NCI-H460 (cell line): ENCODE data around the gene VEGFA. TPM values are rescaled to one million over a fixed set of nuclear protein-coding genes. Genes with fewer than 3 reads are reported as not detected.

Experiments used
- DNase-seq: peaks from one replicate; pipeline ENCODE4 v3.0.0-alpha.2; 2016; ENCODE audit warnings: low read depth; ENCODE audit errors: extremely low read depth
- total RNA-seq: library from RNA; depleted of rRNA; stranded (reverse); fragments of >200 nt; shearing (Covaris generic); gene quantifications from 2 replicates; pipeline ENCODE4 v1.2.3, GENCODE V29; 2014

Gene VEGFA
- total RNA-seq, 1 experiment from 2014 or later, result 85.5 TPM

- DNase-seq, result no peak
Observed at GRCh38 chr6:43800746-43801494, 30.9 kb downstream of the VEGFA start.

DNA sequence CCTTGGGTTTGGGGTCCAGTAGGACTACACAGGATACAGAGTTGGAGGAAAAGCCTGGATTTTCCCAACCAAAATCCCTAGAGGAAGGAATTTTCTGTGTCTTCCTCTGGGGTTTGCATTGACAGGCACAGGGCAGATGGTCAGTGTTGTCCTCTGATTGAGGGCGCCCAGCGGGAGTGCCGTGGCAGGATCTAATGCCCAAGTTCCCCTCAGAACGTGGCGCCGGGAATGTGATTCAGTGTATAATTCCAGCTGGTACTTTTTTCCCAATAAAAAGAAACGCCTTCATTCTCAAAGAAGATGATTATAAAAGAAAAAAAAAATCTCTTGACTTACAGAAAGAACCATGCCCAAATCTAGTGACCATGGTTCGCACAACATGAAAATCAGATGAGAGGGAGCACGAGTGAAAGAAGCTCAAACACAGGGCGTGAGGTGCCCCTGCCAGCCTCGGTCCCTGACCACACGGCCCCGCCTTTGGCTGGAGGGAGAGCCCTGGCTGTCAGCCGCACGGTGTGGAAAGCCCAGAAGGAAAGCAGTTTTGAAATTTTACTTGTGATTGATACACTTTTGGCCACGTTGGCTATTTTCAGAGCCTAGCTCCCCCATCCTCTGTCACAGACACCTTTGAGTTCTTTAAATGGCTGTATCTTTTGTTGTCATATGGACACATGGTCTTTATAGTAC, 31.6 kb downstream of the VEGFA start:
- DNase-seq, result no peak

- DNase-seq, result no peak
Observed at GRCh38 chr6:43803055-43803782, 33.2 kb downstream of the VEGFA start.

GRCh38 chr6:43803783-43804549, 34.0 kb downstream of the VEGFA start:
- no peak for DNase-seq

DNA sequence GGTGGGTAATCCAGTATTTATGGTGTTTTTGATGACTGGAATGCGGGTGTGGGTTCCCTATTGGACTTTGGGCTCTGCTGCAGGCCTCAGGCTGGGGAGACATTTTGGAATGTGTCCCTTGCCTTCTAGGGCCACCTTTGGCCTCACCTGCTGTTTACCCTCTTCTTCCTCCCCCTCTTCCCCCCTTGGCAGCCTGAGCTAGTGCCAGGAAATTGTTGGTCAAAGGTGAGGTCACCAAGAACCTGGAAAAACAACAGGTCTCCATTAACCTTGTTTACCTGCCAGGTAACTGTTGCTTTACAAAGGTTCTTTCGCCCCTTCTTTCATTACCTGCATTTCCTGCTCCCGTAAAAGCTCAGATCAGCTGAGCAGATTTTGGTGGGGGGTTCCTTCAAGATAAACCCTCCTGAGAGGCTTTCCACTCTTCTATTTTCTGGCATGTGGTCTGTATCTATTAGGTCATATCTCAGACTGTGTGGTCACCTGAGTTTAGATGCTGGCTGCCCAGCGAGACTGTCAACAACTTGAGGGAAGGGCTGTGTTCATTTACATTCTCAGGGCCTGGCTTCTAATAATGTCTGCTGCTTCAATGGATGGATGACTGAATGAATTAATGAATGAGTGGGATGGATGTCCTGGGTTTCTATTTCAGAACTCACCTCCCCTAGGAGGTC, 34.7 kb downstream of the VEGFA start:
- no peak for DNase-seq

- no peak for DNase-seq
Observed at GRCh38 chr6:43805699-43806042, 35.7 kb downstream of the VEGFA start.

- DNase-seq, result no peak
Observed at GRCh38 chr6:43806043-43806757, 36.2 kb downstream of the VEGFA start.

DNA sequence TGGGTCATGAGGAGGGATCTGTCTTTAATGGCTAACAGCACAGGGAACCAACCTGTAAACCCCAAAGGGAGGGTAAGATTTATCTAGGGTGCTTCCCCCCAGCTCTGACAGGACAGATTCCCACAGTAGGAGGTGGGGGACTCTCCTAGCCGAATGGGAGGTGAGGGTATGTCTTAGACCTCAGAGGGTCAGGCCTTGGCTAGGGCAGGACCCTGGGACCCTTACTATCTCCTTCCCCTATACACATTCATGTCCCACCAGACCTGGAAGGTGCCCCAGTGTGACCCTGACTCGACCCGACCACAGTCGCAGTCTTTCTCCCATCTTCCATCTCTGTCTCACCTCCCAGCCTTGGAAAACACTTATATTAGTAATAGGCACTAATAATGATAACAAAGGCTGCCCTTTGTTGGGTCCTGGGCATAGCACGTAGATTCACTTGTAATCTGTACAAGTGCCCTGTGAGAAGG, 36.8 kb downstream of the VEGFA start:
- DNase-seq, result no peak

- DNase-seq, result no peak
Observed at GRCh38 chr6:43807228-43808061, 37.4 kb downstream of the VEGFA start.

DNA sequence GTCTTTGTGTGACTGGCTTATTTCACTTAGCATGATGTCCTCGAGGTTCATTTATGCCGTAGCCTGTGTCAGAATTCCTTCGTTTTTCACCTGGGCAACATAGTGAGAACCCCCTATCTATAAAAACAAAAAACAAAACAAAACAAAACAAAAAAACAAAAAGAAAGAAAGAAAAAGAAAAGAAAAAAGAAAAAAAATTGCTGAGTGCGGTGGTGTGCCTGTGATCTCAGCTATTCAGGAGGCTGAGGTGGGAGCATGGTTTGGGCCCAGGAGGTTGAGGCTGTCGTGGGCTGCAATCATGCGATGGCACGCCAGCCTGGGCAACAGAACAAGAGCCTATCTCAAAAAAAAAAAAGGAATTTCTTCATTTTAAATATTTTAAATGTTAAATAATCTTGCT, 38.4 kb downstream of the VEGFA start:
- DNase-seq, result no peak

DNA sequence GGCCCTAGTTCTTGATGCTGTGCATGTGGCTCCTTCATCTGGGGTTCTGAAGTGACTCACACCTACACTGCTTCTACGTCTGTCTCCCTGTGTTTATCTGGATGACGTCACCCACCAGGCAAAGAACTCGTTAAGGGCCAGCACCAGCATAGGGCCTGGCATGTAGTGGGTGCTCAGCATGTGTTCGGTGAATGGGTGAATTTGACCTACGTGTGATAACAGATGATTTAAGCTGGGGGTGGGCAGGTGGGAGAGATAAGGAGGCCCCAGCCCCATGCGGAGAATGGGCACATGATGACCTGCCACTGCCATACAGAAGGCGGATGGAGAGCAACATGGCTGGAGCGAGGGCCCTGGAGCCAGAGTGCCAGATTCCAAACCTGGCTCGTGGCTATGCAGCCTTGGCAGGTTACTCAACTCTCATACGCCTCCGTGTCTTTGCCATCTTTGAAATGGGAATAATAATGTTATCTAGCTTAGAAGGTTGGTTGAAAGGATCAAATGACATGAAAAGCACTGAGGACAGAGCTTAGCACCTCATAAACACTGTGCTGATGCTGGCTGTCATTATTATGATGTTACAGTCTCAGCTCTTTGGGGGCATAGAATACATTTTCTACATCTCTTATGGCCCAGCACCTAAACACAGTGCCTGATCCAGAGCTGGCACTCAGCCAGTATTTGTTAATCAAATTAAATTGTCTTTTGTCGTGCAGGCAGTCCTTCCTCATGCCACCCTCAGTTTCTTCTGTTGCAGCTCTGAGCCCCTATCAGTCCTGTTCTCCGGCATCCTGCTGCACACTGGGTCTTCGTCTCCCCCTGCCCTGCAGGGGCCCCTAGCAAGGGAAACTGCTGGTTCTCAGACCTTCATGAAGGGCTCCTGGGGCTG, 39.6 kb downstream of the VEGFA start:
- no peak for DNase-seq

DNA sequence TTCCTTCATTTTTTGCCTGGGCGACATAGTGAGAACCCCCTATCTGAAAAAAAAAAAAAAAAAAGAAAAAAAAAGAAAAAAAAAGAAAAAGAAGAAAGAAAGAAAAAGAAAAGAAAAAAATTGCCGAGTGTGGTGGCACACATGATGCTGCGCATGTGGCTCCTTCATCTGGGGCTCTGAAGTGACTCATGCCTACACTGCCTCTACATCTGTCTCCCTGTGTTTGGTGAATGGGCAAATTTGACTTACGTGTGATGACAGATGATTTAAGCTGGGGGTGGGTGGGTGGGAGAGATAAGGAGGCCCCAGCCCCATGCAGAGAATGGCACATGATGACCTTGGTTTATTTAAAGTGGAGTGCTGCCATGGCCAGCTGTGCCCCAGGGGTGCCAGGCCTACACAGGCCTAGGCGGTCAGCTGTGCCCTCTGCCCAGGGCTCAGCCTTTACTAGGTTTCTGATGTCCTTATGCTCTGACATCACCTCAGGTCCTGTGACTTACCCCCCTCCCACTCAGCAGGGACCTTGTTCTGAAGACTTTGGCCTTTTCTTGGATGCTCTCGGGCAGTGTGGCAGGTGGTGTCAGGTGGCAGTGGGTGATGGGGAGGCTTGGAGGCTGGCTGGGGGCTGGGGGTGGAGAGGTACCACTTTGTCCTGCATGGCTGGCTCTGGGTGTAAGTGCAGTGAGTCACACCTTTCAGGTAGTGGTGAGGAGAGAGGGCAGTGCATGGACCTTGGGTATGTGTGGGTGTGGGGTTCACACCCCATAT, 41.1 kb downstream of the VEGFA start:
- DNase-seq, result no peak

DNA sequence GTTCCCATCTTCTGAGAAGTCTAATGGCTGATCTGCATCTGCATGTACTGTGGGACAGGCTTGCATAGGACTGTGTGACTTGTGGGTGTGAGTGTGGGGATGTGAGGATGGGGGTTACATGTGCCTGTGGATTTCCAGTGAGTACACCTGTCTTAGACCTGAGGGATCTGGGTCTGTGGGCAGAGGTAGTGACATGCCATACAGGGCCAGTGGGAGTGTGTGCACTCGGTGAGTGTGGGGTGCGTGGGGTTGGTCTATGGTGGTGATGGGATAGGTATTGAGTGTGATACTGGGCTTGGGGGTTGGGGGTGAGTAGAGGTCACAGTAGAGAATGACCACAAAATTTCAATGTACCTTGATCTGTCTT, 41.7 kb downstream of the VEGFA start:
- no peak for DNase-seq

DNA sequence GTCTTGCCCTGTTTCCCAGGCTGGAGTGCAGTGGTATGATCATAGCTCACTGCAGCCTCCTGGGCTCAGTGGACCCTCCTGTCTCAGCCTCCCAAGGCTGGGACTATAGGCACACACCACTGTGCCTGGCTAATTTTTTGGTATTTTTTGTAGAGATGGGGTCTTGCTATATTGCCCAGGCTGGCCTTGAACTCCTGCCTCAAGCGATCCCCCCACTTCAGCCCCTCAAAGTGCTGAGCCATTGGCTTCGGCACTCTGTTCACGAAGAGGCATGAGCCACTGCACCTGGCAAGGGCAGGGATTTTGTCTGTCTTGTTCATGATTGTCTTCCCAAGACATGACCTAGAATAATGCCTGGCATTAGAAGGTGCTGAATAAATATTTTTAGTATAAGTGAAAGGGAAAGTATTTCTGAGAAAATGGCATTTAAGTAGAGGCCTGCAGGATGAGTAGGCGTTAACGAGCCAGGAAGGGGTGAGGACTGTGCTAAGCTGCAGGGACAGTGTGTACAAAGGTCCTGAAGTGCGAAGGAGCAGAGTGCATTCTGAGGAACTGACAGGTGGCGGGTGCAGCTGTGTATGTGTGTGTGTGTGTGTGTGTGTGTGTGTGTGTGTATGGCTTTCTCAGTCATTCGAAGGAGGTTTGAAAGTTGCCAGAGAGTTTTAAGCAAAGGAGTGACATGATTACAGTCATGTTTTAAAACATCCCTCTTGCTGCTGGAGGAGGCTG, 43.0 kb downstream of the VEGFA start:
- no peak for DNase-seq

GRCh38 chr6:43814111-43814510, 44.1 kb downstream of the VEGFA start:
- no peak for DNase-seq

DNA sequence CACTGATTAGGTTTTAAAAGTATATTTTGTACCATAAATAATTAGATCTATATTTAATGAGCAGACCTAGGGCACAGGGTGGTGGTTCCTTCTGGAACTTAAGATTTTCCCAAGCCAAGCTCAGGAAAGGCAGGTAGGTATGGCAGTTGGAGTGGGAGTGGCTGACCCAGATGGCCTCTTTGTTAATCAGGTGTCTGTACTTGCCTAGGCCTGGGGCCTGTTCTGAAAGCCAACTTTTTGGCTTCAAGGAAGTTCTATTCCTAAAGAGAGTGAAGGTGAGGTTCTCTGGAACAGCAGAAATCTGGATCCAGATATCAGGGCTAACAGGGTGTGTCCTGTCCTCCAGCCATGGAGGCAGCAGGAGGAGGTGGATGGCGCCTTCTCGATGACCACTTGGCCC, 44.9 kb downstream of the VEGFA start:
- no peak for DNase-seq
